NCI-H1694 treated with DMSO at 0.1 percent for 48 hours (cell line): Measurements from ENCODE around the gene FEN1.

Source experiments
- DNase-seq: peaks from one replicate; lab custom pipeline; 2025; lab: John Stamatoyannopoulos, UW

The FEN1 gene, protein sequence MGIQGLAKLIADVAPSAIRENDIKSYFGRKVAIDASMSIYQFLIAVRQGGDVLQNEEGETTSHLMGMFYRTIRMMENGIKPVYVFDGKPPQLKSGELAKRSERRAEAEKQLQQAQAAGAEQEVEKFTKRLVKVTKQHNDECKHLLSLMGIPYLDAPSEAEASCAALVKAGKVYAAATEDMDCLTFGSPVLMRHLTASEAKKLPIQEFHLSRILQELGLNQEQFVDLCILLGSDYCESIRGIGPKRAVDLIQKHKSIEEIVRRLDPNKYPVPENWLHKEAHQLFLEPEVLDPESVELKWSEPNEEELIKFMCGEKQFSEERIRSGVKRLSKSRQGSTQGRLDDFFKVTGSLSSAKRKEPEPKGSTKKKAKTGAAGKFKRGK

GRCh38 chr11:61792310-61793082, at the start of gene FEN1, which contains the start of gene TMEM258:
Gene FEN1, plus strand, starts transcription at chr11:61792911. Its CDS starts 2,451 bp downstream, at chr11:61795362.
Gene TMEM258, minus strand, starts transcription at chr11:61792599. Its CDS starts 41 bp downstream, at chr11:61792558.
- peak; percentile 94 for DNase-seq

DNA sequence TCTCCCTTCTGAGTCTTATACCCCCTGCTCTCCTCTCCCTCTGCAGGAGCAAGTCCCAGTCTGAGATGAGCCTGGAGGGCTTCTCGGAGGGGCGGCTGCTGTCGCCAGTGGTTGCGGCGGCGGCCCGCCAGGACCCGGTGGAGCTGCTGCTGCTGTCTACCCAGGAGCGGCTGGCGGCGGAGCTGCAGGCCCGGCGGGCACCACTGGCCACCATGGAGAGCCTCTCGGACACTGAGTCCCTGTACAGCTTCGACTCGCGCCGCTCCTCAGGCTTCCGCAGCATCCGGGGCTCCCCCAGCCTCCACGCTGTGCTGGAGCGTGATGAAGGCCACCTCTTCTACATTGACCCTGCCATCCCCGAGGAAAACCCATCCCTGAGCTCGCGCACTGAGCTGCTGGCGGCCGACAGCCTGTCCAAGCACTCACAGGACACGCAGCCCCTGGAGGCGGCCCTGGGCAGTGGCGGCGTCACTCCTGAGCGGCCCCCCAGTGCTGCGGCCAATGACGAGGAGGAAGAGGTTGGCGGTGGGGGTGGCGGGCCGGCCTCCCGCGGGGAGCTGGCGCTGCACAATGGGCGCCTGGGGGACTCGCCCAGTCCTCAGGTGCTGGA, 49.1 kb upstream of the FEN1 start:
- DNase-seq: no peak

DNA sequence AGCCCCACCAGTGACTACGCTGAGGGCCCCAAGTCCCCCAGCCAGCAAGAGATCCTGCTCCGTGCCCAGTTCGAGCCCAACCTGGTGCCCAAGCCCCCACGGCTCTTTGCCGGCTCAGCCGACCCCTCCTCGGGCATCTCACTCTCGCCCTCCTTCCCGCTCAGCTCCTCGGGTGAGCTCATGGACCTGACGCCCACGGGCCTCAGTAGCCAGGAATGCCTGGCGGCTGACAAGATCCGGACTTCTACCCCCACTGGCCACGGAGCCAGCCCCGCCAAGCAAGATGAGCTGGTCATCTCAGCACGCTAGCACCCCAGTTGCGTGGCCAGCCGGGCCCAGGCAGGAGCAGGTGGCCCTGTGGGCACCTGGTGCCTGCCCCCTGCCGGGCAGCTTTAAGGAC, 48.5 kb upstream of the FEN1 start:
- no peak for DNase-seq

- no peak for DNase-seq
Observed at GRCh38 chr11:61744609-61745156, 48.0 kb upstream of the FEN1 start.

DNA sequence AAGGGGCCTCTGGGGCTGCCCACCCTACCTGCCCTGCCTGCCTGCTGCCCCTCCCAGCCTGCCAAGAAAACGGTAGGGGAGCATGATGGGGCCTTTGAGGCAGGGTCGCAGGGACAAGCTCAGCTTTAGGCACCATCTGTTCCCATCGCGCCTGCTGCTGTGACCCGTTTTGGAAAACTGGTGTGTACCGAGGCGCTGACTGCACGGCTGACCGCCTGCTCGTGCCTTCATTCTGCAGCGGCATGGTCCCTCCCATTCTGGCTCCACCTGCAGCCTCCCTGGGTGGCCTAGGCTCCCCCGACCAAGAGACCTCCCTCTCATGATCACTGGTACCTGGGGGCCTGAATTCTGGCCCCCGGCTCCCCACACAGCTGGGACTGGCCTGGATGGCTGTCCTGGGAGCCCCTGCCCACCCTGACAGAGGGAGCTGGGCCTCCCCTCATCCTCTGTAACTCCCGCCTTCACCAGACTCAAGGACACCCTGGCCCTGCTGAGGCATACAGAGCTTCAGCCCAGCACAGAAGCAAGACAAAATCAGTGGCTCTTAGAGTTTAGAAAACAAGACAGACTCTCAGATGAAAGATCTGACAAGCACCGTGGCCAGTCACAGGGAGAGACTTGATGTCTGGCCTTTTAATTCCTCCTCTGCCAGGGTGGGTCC, 46.8 kb upstream of the FEN1 start:
- no peak for DNase-seq

DNA sequence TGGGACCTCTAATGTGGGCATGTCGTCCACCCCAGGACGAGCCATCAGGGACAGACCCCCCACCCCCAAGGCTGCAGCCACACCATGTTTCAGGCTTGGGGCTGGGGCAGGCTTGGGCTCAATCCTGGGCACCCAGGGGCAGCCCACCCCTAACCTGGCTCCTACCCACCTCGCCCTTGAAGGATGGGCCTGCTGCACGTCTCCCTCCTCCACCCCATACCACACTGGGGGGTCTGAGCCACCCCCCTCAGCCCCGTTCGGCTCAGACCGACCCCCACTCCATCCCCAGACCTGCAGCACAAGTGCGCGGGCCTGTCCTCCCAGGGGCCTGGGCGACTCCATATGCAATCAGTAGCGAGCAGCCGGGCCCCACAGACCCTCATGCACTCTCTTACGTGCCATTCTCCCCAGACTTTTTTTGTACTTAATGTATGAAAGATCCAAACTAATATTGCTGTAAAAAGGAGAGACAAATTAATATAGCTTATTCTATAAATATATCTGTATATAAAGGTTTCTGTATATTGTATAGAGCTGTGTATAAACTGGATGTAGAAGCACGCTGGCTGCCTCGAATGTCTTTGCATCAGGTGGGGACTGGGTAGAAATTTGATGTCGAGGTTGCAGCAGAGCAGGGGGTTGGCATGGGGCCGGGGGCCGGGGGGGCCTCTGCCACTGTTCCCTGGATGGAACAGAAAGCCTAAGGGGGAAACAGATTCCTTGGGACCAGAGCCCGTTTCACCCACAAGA, 46.1 kb upstream of the FEN1 start:
- DNase-seq: no peak

- DNase-seq: no peak
Observed at GRCh38 chr11:61747192-61747966, 45.3 kb upstream of the FEN1 start.

DNA sequence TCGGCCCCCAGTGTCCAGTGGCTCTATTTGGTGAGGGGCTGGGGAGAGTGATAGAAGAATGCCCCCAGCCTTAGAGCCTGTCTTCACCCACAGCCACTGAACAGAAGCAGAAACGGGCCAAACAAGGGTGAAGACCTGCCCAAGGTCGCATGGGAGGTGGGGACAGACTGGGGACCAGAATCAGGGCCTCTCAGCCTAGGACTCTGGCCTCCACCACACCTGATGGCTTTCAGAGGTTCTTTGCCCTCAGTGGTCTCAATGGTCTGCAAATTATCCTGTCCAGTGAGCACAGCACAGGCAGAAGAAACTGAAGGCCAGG, 44.8 kb upstream of the FEN1 start:
- no peak for DNase-seq

- no peak for DNase-seq
Observed at GRCh38 chr11:61749591-61750217, 43.0 kb upstream of the FEN1 start.

GRCh38 chr11:61750631-61751273, 42.0 kb upstream of the FEN1 start:
- DNase-seq: no peak

DNA sequence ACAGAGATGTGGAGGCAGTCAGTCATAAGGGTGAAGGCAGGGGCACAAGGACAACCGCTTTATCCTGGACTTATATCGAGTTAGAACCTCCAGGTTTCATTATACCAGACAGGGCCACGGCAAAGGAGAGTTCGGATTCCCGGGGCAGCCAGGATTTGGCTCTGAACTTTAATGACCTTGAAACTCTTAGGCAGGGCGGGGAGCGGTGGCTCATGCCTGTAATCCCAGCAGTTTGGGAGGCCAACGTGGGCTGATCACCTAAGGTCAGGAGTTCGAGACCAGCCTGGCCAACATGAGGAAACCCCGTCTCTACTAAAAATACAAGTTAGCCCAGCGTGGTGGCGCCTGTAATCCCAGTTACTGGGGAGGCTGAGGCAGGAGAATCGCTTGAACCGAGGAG, 41.3 kb upstream of the FEN1 start:
- no peak for DNase-seq

GRCh38 chr11:61752117-61752924, 40.4 kb upstream of the FEN1 start, which contains the start of gene MYRF:
Gene MYRF, plus strand, starts transcription at chr11:61752636. Its CDS starts 109 bp downstream, at chr11:61752745.
- DNase-seq: no peak

DNA sequence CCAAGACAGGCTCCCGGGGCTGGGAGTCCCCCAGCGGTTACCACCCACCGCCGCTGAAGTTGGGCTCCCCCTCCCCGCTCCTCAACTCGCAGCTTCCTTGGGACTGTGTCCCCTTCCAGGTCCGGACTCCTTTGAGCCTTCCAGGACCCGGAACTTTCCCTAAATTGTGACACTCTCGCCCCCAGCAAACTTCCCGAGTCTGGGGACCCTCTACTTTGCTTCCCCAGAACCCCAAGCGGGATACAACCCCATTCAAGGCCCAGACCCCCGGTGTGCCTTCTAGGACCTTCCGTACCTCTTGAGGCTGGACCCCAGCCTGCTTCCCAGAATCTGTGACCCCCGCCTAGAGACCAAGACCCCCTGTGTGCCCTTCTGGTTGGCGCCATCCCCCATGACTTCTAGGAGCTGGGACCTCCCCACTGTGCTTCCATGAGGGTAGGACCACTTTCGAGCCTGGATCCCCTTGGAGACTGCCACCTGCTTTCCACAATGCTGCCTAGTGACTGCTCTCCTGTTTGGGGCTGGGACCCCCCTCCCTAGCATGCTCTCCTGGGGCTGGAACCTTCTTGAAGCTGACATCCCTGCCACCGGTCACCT, 39.7 kb upstream of the FEN1 start:
- DNase-seq: no peak

GRCh38 chr11:61753672-61754071, 39.0 kb upstream of the FEN1 start:
- DNase-seq: no peak

DNA sequence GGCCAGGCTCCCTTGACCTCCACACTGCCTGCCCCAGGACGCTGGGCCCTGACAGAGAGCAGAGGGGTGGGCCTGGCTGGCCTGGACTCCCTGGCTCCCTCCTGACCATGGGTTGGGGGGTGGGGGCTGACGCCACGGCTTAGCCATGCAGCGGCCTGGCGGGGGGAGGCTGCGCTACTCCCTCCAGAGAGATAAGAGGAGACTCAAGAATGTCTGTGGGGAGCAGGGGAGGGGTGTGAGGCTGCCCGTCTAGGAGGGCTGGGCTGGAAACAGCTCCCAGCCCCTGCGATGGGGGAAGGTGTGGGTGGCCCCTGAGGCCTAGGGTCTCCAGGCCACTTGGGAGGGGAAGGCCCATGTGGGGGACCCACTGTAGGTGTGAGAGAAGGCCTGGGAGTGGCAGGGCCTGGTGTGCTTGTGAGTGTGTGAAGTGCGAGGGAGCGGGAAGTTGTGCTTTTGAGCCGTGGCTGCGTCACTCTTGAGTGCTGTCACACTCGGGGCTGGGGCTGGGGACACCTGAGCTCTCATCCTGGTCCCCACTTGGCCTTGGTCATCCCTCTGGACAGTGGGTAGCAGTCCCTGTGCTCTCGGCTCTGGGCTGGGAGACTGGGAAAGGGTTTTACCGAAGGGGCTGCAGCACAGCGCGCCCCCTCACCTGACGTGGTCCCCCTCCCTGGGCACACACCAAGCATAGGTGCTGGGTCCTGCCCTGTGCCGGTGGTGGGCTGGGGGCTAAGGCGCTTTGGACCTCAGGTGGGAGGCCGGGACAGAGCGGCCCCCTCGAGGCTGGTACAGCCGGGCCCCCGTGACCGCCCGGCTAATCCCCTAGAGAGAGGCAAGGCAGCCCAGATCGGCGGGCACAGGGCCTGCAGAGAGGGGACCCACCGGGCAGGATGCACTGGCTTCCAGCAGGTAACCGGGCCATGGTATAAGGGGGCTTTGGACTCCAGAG, 37.9 kb upstream of the FEN1 start:
- no peak for DNase-seq

- DNase-seq: no peak
Observed at GRCh38 chr11:61756147-61756451, 36.6 kb upstream of the FEN1 start.
